GM21723 (cell line): ENCODE data around the gene FHOD3.

Source experiments
- ATAC-seq: cut with Tn5 transposase; IDR thresholded peaks from one replicate; pipeline ENCODE4 v1.9.1; 2021; ENCODE audit warnings: mild to moderate bottlenecking, moderate library complexity; ENCODE audit not compliant: unreplicated experiment

FHOD3 gene

GRCh38 chr18:36649205-36649604 is 351.7 kb downstream of the FHOD3 start:
- ATAC-seq = no peak

DNA sequence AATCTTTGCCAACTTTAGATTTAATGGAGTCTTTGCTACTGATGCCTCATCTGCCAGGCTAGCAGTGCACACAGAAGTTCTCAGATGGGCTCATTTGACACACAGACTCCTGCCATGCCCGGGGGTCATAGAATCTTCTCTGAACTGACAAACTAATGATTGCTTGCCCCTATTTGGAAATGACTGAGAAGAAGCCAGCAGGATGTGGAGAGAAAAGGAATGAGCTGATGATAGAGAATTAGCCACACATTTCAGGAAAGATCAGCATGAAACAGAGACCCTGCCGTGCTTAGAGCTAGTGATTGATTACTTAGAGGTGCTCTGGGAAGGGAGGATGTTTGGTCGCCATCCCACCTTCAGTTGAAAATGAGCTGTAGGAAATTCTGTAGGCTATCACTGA is 352.8 kb downstream of the FHOD3 start:
- no peak for ATAC-seq

GRCh38 chr18:36650906-36651305 is 353.4 kb downstream of the FHOD3 start:
- no peak for ATAC-seq

GRCh38 chr18:36652503-36652902 is 355.0 kb downstream of the FHOD3 start:
- no peak for ATAC-seq

DNA sequence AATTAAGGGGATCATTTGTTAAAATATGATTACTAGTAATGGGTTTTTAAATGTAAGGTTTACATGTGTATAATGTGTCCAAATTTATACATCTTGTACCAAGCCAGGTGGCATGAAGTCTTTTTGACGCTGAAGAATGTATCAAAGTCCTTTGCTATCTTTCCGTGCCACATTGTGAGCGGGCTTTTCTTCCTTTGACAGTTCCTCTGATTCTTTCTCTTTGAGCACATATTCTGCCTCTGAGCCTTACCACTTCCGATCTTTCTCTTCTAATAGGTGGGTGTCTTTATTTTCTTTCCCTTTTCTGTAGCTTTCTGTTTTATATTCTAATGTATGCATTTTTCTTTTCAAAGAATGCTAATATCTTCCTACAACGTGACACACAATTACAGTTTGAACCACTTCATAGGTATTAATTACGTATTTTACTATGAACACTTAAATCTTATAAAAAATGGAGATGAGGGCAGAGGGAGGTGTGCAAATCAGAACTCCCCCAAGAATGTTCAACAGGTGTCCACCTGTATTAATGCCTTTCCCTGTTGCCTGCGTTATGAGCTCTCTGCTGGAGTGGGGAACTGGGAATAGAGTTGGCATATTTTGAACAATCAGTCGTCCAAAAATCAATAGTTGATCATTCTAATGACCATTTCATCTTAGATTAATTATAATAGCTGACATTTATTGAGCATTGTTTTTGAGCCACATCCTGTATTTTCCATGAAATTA is 355.8 kb downstream of the FHOD3 start:
- no peak for ATAC-seq

GRCh38 chr18:36653870-36654269 is 356.4 kb downstream of the FHOD3 start:
- ATAC-seq = no peak

DNA sequence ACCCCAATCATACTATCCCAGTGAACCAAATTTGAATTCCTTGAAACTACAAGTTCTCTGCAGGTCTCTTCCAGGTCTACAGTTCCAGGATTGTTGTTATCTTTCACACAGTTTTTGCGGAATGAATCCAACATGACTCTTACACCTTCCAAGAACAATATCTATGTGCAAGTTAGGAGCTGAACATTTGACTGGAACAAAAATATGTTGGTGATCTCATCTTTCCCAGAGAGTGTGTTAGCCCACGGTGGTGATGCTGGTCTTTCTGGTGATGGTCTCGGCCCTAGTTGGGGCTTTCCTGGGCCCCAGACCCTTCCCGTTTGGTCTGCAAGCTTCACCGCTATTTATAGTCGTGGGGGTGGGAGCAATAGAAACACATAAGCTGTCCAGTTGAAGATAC is 357.6 kb downstream of the FHOD3 start:
- ATAC-seq = no peak

DNA sequence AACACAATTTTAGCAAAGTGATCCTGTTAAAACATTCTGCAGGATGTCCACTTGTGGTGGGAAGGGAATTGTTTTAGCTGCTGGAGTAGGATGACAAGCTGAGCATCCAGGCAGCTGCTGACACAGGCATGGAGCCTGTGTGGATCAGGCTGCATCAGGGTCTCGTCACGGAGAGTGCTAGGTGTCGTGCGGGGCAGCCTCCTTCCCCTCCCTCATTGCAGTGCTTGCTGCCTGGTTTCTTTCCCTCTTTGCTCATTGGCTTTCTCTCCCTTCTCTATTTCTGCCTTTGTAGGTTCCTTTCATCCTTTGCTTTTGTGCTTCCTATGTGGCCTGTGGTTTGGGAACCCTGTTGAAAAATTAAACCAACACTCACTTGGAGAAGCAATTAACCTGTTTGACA is 358.4 kb downstream of the FHOD3 start:
- ATAC-seq = no peak

GRCh38 chr18:36658611-36659010 is 361.1 kb downstream of the FHOD3 start:
- ATAC-seq = no peak

- no peak for ATAC-seq
These were observed 362.8 kb downstream of the FHOD3 start for GRCh38 chr18:36660311-36660710.

GRCh38 chr18:36661999-36662398 is 364.5 kb downstream of the FHOD3 start:
- no peak for ATAC-seq

- no peak for ATAC-seq
These were observed 365.8 kb downstream of the FHOD3 start for GRCh38 chr18:36663312-36663711.

DNA sequence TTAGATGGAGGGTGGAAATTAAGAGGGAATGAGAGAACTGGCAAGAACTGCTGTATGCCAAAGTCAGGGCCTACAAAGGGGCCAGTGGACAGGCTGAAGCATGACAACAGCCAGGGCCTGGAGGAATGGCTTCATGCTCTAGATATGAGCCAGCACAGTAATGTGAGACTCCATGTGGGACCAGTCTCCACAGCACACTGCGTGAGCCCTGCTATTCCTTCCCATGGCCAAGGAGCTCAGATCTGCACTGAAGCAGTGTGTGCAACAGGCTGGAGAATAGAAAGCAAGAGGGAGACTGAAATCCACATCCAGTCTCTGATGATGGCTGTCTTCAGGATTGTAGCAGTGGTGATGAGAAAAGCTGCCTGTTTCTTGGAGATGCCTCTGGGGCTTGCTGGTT is 368.4 kb downstream of the FHOD3 start:
- ATAC-seq = no peak

DNA sequence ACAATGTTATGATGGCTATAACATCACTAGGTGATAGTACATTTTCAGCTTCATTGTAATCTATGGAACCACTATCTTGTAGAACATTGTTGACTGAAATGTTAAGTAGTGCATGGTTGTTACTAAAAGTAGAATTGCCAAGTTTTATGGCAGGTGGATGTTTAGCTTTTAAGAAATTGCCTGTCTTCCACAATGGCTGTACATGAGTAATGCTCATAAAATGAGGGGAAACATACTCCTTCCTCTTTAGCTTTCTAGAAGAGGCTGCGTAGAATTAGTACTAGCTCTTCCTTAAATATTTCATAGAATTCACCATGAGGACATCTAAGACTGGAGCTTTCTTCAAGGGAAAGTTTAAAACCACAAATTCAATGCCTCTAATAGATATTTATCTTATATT is 370.3 kb downstream of the FHOD3 start:
- no peak for ATAC-seq

- ATAC-seq = no peak
These were observed 370.8 kb downstream of the FHOD3 start for GRCh38 chr18:36668349-36668748.

DNA sequence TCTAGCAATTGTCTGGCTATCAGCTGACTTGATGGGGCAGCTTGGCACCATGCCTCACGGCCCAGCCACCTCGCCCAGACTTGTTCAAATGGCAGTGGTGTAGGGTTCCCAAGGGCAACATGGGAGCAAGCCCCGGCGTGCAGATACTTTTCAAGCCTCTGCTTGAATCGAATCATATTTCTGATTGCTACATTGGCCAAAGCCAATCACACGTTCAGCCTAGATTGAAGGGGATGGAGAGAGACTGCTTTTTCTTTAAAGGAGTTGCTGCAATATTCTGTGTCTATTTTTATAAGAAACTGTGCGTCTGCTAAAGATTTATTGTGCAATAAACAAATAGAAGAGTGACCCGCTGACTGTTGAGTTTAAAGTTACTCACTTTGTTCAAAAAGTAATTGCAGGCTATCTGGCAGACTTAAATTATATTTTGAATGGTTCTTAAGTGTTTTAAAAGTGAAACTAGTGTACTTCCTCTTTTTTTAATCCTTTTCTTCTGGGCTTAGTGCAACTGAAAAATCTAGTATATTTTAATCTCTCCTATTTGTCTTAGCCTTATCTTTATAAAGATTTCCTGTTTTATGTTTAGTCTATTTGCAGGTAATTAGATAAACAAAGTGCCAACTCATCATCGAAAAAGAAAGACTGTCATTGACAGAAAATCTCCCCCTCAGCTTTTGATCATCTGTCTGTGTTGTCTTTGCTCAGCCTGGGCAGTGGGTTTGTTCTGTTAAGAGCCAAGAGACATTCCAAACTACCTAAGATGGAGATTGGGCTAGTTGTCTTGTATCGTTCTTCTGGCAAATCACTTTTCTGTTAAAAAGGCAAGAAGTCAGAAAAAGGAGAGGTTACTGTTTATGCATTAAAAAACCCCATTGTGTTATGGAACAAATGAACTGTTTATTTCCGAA is 375.2 kb downstream of the FHOD3 start:
- ATAC-seq = peak; percentile 84

DNA sequence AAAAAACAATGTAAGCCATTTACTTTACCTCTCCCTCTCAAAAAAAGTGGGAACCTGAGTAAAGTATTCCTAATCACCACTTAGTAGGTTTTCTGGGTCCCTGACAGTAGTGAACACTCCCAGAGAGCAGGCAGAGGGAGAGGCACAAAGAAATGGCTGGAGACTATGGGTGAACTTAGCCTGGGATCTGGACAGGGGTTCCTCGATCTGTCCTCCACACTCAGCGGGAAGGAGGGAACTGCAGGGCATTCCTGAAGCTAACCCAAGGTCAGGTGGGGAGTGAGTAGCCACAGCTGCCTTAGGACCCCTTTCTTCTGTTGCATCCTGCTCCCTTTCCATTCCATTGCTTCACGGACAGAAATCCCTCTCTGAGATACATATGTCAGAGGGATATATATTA is 375.9 kb downstream of the FHOD3 start:
- no peak for ATAC-seq

- no peak for ATAC-seq
These were observed 377.6 kb downstream of the FHOD3 start for GRCh38 chr18:36675076-36675475.

GRCh38 chr18:36675542-36675941 is 378.0 kb downstream of the FHOD3 start:
- no peak for ATAC-seq

DNA sequence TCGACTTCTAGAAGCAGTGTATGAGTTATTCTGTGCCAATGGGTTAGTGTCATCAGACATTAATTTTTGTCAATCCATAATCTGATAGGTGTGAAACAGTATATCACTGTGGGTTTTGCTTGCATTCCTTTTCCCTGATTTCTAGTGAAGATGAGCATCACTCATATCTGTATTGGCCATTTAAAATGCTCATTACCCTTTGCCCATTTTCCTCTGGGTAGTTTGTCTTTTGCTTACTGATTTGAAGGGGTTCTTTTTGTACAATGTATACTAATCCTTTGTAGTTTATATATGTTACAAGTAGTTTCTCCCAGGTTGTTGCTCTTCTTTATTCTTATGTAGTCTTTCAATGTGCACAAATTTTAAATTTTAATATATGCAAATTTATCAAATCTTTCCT is 379.1 kb downstream of the FHOD3 start:
- no peak for ATAC-seq

DNA sequence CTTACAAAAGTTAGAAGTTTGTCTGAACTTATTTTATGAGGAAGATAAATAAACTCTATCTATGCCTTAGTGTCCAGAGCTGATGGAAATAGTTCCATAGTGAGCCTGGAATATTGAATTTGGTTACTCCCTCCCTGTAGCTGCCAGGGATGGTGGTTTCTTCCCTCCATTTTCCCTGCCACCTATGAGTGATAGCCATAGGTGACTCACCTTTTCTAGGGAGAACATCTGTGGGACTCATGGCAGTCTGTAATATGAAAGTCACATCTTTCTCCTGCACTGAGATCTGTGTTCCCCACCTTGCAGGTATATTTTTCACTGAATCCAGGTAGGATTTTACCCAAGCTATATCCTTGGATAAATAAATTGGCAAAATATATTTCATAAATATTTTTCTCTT is 382.5 kb downstream of the FHOD3 start:
- ATAC-seq = no peak

- ATAC-seq = no peak
These were observed 388.1 kb downstream of the FHOD3 start for GRCh38 chr18:36685580-36685979.
